KMS-11 (cell line): Measurements from ENCODE around the gene CHPF2.

Experiments
- H2AFZ ChIP-seq: fragments of 200-600 bp; sonication (generic); 2 replicates; pipeline ENCODE4 v1.6.1; 2016; ENCODE audit warnings: antibody characterized with exemption, mixed run types, low read depth
- H3K27ac ChIP-seq: fragments of 200-600 bp; sonication (generic); 2 replicates; pipeline ENCODE4 v1.6.1; 2016; ENCODE audit warnings: mild to moderate bottlenecking, mixed run types
- H3K27me3 ChIP-seq: fragments of 200-600 bp; sonication (generic); 2 replicates; pipeline ENCODE4 v1.6.1; 2017; ENCODE audit warnings: mild to moderate bottlenecking, low read depth, mixed run types, moderate library complexity; ENCODE audit not compliant: insufficient read depth
- H3K36me3 ChIP-seq: fragments of 200-600 bp; sonication (generic); 2 replicates; pipeline ENCODE4 v1.6.1; 2017; ENCODE audit warnings: mild to moderate bottlenecking, mixed run types; ENCODE audit not compliant: insufficient read depth
- H3K4me1 ChIP-seq: fragments of 200-600 bp; sonication (generic); 2 replicates; pipeline ENCODE4 v1.6.1; 2016; ENCODE audit warnings: mild to moderate bottlenecking, low read depth, mixed run types; ENCODE audit not compliant: poor library complexity, severe bottlenecking
- H3K4me2 ChIP-seq: fragments of 200-600 bp; sonication (generic); 2 replicates; pipeline ENCODE4 v1.7.0; 2016; ENCODE audit warnings: mild to moderate bottlenecking, mixed run types
- H3K4me3 ChIP-seq: fragments of 200-600 bp; sonication (generic); IDR thresholded peaks from 2 replicates; pipeline ENCODE4 v1.6.1; 2017; ENCODE audit warnings: low read depth, low read length, mixed read lengths; ENCODE audit not compliant: insufficient read depth
- H3K79me2 ChIP-seq: fragments of 200-600 bp; sonication (generic); 2 replicates; pipeline ENCODE4 v1.6.1; 2016; ENCODE audit warnings: low read depth, mixed run types; ENCODE audit not compliant: insufficient read depth
- H3K9ac ChIP-seq: fragments of 200-600 bp; sonication (generic); 2 replicates; pipeline ENCODE4 v1.6.1; 2016; ENCODE audit warnings: mild to moderate bottlenecking, mixed run types
- H4K20me1 ChIP-seq: fragments of 200-600 bp; sonication (generic); 2 replicates; pipeline ENCODE4 v1.6.1; 2016; ENCODE audit warnings: mild to moderate bottlenecking, mixed run types; ENCODE audit not compliant: insufficient read depth
- CTCF ChIP-seq: fragments of 200-600 bp; sonication (generic); conservative IDR thresholded peaks from 2 replicates; pipeline ENCODE4 v1.6.1; 2017; ENCODE audit warnings: low read depth, mild to moderate bottlenecking, antibody characterized with exemption, low read length, moderate library complexity, mixed read lengths

Gene CHPF2

GRCh38 chr7:151242159-151243044 lies 10.1 kb downstream of the CHPF2 start:
- H4K20me1 ChIP-seq: no peaks in the 10 kb centered on the region
- no peak overlapping the region for H3K4me3 ChIP-seq
- no peak overlapping the region; the same call in 1 of the 2 replicates for H3K4me2 ChIP-seq
- H3K27ac ChIP-seq: no peak overlapping the region
- peaks cover 24% of the 10 kb centered on the region for H3K4me1 ChIP-seq
- TF ChIP-seq CTCF: no peak
- no peaks in the 10 kb centered on the region for H3K79me2 ChIP-seq
- H3K9ac ChIP-seq: no peak overlapping the region
- H2AFZ ChIP-seq: no peak overlapping the region
- H3K36me3 ChIP-seq: no peaks in the 10 kb centered on the region
- H3K27me3 ChIP-seq: peaks cover 37% of the 10 kb centered on the region

- H3K4me3 ChIP-seq: no peak overlapping the region
- H2AFZ ChIP-seq: no peak overlapping the region
- no peaks in the 10 kb centered on the region for H4K20me1 ChIP-seq
- TF ChIP-seq CTCF: no peak
- H3K27ac ChIP-seq: no peak overlapping the region
- H3K36me3 ChIP-seq: no peaks in the 10 kb centered on the region
- H3K9ac ChIP-seq: no peak overlapping the region
- H3K4me1 ChIP-seq: peaks cover 24% of the 10 kb centered on the region
- peak overlapping the region; percentile 91 for H3K4me2 ChIP-seq
- H3K27me3 ChIP-seq: peaks cover 43% of the 10 kb centered on the region
- H3K79me2 ChIP-seq: no peaks in the 10 kb centered on the region
These were observed 10.7 kb downstream of the CHPF2 start for GRCh38 chr7:151243045-151243349.

GRCh38 chr7:151243408-151244195 lies 11.3 kb downstream of the CHPF2 start:
- peaks cover 24% of the 10 kb centered on the region for H3K4me1 ChIP-seq
- no peak overlapping the region for H2AFZ ChIP-seq
- H3K79me2 ChIP-seq: no peaks in the 10 kb centered on the region
- peak overlapping the region; percentile 91 for H3K4me2 ChIP-seq
- no peak overlapping the region for H3K4me3 ChIP-seq
- no peak overlapping the region for H3K27ac ChIP-seq
- no peaks in the 10 kb centered on the region for H3K36me3 ChIP-seq
- H4K20me1 ChIP-seq: no peaks in the 10 kb centered on the region
- H3K27me3 ChIP-seq: peaks cover 49% of the 10 kb centered on the region
- TF ChIP-seq CTCF: no peak
- H3K9ac ChIP-seq: no peak overlapping the region

- H3K27ac ChIP-seq: no peak overlapping the region
- H2AFZ ChIP-seq: no peak overlapping the region
- no peaks in the 10 kb centered on the region for H3K79me2 ChIP-seq
- H3K4me2 ChIP-seq: peak overlapping the region; percentile 91
- H3K4me1 ChIP-seq: peaks cover 24% of the 10 kb centered on the region
- no peaks in the 10 kb centered on the region for H4K20me1 ChIP-seq
- H3K9ac ChIP-seq: no peak overlapping the region
- no peaks in the 10 kb centered on the region for H3K36me3 ChIP-seq
- no peak overlapping the region for H3K4me3 ChIP-seq
- H3K27me3 ChIP-seq: peaks cover 56% of the 10 kb centered on the region
- peak; percentile 99 for TF ChIP-seq CTCF
These were observed 12.0 kb downstream of the CHPF2 start for GRCh38 chr7:151244196-151244840.
